Heart right ventricle (tissue), 16 donors: ENCODE results near the gene CAPN5. TPM values are rescaled to one million over a fixed set of nuclear protein-coding genes. Genes with fewer than 3 reads are reported as not detected.

Source experiments
- ATAC-seq, 8 donors: fragments of 200-7000 bp; cut with Tn5 transposase; one replicate each; pipeline ENCODE4 v1.9.1; 2020; ENCODE audit warnings: mild to moderate bottlenecking in 8 of 8, moderate library complexity in 8 of 8, moderate number of reproducible peaks in 1 of 8
- DNase-seq, 2 donors: peaks; one replicate each; pipeline ENCODE4 v3.0.0-alpha.2; 2020
- H3K27ac ChIP-seq, 10 donors: fragments of 200-600 bp; sonication (generic) in 2 of 10; one replicate each; pipeline versions ENCODE4 v1.5.0 to v1.8.0; 2020 to 2022; ENCODE audit warnings: mild to moderate bottlenecking in 3 of 10
- H3K27me3 ChIP-seq, 7 donors: fragments of 200-600 bp; one replicate each; pipeline ENCODE4 v1.8.0; 2021 to 2022; ENCODE audit warnings: mild to moderate bottlenecking in 2 of 7
- H3K36me3 ChIP-seq, 9 donors: fragments of 200-600 bp; sonication (generic) in 1 of 9; one replicate each; pipeline versions ENCODE4 v1.5.0 to v1.8.0; 2020 to 2022; ENCODE audit warnings: mild to moderate bottlenecking in 2 of 9
- H3K4me1 ChIP-seq, 9 donors: fragments of 200-600 bp; sonication (generic) in 1 of 9; one replicate each; pipeline versions ENCODE4 v1.5.0 to v1.8.0; 2020 to 2022; ENCODE audit warnings: mild to moderate bottlenecking in 4 of 9
- H3K4me3 ChIP-seq, 10 donors: fragments of 200-600 bp; sonication (generic) in 2 of 10; one replicate each; pipeline versions ENCODE4 v1.5.0 to v1.8.0; 2020 to 2022; ENCODE audit warnings: mild to moderate bottlenecking in 7 of 10, moderate library complexity in 2 of 10
- H3K9me3 ChIP-seq, 11 donors: fragments of 200-600 bp in 10 of 11; sonication (generic) in 2 of 11; one replicate each; pipeline versions ENCODE4 v1.5.0 to v1.8.0; 2013 to 2022; ENCODE audit warnings: mild to moderate bottlenecking in 2 of 11, control low read depth in 1 of 11, moderate library complexity in 1 of 11
- WGBS, 2 donors: extraction: QIAGEN DNeasy Blood & Tissue Kit; methylation state at CpG; one replicate each; pipeline ENCODE4 v1.1.7; 2013; ENCODE audit warnings: inconsistent platforms in 1 of 2; 5-methylcytosine and 5-hydroxymethylcytosine counted together
- intact Hi-C, 10 donors: fragments of 100-400 bp; cut with DNase I; formaldehyde crosslinking; loops; one replicate each; pipeline versions ENCODE4 v1.11.1 to v1.14.2; 2022
- polyA plus RNA-seq, 2 donors: library from polyadenylated mRNA; stranded (reverse); fragments of 200-250 nt; gene quantifications; one replicate each; pipeline ENCODE4 v1.2.3, GENCODE V29; 2013
- total RNA-seq, 10 donors: library from RNA; stranded (reverse); fragmentation: NEBNext Ultra II Directional in 3 of 10; extraction: Animal tissue kit (Norgen Biotek cat#: 25700) in 3 of 10; gene quantifications; one replicate each; pipeline versions ENCODE4 v1.2.1 to v1.2.4, GENCODE V29; 2021 to 2023
- TF ChIP-seq, protein P1 (sequence below), 9 donors: fragments of 200-600 bp; sonication (generic) in 2 of 9; IDR thresholded peaks; one replicate each; pipeline versions ENCODE4 v1.5.0 to v1.8.0; 2021 to 2022; ENCODE audit warnings: antibody characterized with exemption in 9 of 9, mild to moderate bottlenecking in 5 of 9, moderate library complexity in 1 of 9
- donor health status: Arrhythmogenic right ventricular cardiomyopathy.
- donor health status: ischemic (EF 13 %, LVEDD 7.1; RV severe dilation, severe dysfunction).
- donor health status: healthy with polysubstance abuse.
- donor health status: DM: no; HTN: yes; CAD: no.
- donor health status: DM: no; HTN: no; CAD: no.
- donor health status: ischemic (EF 25% LVEDD 6.9; RV normal size, moderate dysfunction).
- donor health status: ischemic (EF 25% LVEDD 5.7; RV mildly dilated, moderate dysfunction).
- donor health status: healthy.
- donor health status: DM: yes; HTN: yes; CAD: no.
- donor health status: Ischemic cardiomyopathy.
- donor health status: ischemic (EF 35%, LVEDD 5.7; RV mildly dilated, moderate dysfunction).
- donor health status: nonischemic (EF 11% LVEDD 7.7; RV severe dilation, severe dysfunction).
- donor health status: DM: yes; HTN: yes; CAD: no.
- donor health status: PGD.
- donor health status: ischemic (EF 29% LVEDD 5.4; RV normal size, mild dysfunction).
- donor health status: nonischemic (EF 23%, LVEDD 6.1; RV moderate dilation, normal function).

The CAPN5 gene
- total and polyA plus RNA-seq, 12 donors = 1.8 to 3.6 (median 2.6) TPM

DNA sequence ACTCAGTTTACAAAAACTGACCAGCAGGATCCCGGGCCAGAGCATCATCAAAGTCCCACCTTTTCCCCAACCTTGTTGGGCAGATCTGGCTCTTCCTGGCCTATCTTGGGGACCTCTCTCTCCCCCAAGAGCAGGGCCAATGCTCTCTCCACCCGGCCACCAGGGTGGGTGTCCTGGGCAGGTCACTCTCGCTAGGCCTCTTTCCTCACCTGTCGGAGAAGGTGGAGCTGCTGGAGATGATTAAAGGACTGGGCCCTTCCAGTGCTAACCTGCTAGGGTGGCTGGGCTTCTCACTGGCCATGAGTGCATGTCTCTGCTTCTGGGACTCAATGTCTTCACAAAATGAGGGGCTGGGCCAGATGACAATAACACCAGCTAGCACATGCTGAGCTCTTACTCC is 2.9 kb upstream of the CAPN5 start:
- TF ChIP-seq, protein P1, sequence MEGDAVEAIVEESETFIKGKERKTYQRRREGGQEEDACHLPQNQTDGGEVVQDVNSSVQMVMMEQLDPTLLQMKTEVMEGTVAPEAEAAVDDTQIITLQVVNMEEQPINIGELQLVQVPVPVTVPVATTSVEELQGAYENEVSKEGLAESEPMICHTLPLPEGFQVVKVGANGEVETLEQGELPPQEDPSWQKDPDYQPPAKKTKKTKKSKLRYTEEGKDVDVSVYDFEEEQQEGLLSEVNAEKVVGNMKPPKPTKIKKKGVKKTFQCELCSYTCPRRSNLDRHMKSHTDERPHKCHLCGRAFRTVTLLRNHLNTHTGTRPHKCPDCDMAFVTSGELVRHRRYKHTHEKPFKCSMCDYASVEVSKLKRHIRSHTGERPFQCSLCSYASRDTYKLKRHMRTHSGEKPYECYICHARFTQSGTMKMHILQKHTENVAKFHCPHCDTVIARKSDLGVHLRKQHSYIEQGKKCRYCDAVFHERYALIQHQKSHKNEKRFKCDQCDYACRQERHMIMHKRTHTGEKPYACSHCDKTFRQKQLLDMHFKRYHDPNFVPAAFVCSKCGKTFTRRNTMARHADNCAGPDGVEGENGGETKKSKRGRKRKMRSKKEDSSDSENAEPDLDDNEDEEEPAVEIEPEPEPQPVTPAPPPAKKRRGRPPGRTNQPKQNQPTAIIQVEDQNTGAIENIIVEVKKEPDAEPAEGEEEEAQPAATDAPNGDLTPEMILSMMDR (IDR thresholded peaks at IDR 0.05) = no peak
- no peaks in the 10 kb centered on the region for H3K36me3 ChIP-seq
- H3K4me1 ChIP-seq = peaks cover 0 to 16% (median 10%) of the 10 kb centered on the region in 9 donors
- WGBS, 2 donors = 95 to 96% methylated on average over 4 of the region's 4 CpGs
- intact Hi-C loops = no loop called here
- H3K27me3 ChIP-seq = no peaks in the 10 kb centered on the region
- ATAC-seq (no peak), DNase-seq (no peak)
- H3K4me3 ChIP-seq = no peak overlapping the region
- H3K27ac ChIP-seq = no peak overlapping the region
- peaks cover 0 to 9% (median 0%) of the 10 kb centered on the region in 11 donors for H3K9me3 ChIP-seq

DNA sequence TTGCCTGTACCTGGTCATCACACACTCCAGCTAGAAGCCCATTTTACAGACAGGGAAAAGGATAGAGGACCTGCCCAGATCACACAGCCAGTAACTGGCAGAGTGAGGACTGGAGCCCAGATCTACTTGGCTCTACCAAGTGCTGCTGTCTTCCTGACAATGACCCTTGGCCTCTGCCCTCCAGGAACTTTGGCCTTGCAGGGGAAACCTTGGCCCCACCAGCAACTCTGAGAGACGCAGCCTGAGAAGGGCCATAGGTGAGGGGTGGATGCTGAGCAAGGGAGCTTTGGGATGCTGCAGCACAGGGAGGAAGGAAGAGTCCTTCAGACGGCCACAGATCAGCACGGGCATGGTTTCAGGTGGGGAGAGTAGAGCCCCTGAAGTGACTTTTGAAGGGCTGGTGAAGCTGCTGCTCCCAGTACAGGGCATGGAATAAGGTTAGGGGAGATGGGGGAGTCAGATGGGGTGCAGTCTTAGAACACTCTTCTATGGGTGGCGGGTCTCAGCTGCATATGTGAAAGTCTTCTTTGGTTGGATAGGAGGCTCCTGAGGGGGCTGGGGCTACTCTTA is 2.0 kb upstream of the CAPN5 start:
- TF ChIP-seq, protein P1 (IDR thresholded peaks at IDR 0.05) = no peak
- 93 to 96% methylated on average over 4 of the region's 4 CpGs for WGBS, 2 donors

DNA sequence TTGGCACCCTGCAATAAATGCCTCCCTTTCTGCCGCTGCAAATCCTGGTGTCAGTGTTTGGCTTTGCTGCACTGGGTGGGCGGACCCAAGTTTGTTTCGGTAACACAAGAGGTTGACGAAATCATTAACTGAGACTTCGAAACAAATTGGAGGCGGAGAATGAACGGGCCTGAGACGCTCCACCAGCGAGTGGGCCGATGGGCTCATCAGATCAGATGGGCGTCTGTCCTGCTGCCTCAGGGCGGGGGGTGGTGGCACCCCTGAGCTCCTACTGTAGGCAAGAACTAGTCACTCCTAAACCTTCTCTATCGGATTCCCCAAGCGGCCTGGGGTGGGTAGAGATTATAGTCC is 918 bp upstream of the CAPN5 start:
- Histone ChIP-seq H3K4me3 (peak overlapping the region; percentile 44 to 90 (median 68)), H3K4me1 (peaks cover 0 to 20% (median 10%) of the 10 kb centered on the region in 9 donors), H3K9me3 (peaks cover 0 to 9% (median 0%) of the 10 kb centered on the region in 11 donors), H3K36me3 (no peaks in the 10 kb centered on the region), H3K27ac (peak overlapping the region; percentile 24 to 93 (median 88)), H3K27me3 (no peaks in the 10 kb centered on the region)
- TF ChIP-seq, protein P1 (IDR thresholded peaks at IDR 0.05) = no peak
- ATAC-seq (peak; percentile 2 to 36 (median 20)), DNase-seq (peak in 1 of 2 donors; percentile 41)
- 26 to 35% methylated on average over 14 of the region's 14 CpGs for WGBS, 2 donors
- intact Hi-C loops = loop anchor here in 1 of 10 donors (1.0 kb wide), 1 partner anchor 25 kb away; no protein-coding TSS in a partner anchor

More for the DNA sequence above, 2.0 kb upstream of the CAPN5 start:
- Histone ChIP-seq H3K27me3 (no peaks in the 10 kb centered on the region), H3K4me3 (no peak overlapping the region), H3K4me1 (peaks cover 0 to 16% (median 10%) of the 10 kb centered on the region in 9 donors), H3K9me3 (peaks cover 0 to 9% (median 0%) of the 10 kb centered on the region in 11 donors), H3K27ac (no peak overlapping the region), H3K36me3 (no peaks in the 10 kb centered on the region)
- DNase-seq (no peak), ATAC-seq (no peak)
- intact Hi-C loops = no loop called here

DNA sequence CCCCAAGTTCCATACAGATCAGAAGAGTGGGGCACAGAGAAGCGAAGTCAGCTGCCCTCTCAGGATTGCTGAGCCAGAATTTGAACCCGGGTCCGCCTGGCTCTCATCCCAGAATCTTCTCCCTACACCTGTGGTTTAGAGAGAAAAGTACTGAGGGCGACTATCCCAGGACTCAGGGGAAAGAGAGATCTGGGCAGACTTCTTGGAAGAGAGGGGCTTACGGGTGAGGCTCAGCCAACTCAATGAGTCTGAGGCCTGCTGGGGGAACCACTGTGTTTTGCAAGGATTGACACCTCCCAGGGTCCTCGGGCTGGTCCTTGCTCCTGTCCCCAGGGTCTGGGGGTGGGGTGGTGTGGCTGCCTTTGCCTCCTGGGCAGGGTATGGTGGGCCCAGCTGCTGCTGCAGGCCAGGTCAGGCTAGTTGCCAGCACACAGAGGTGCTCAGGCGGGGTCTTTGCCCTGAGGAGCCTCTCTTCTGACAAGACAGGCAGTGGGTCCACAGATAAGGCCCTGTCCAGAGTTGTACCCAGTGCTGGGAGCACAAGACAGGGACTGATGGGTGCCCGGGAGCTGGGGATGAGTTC is 1.2 kb downstream of the CAPN5 start:
- Histone ChIP-seq H3K4me1 (peaks cover 3 to 33% (median 23%) of the 10 kb centered on the region in 9 donors), H3K9me3 (no peaks in the 10 kb centered on the region), H3K27ac (peak overlapping the region in 1 of 10 donors; percentile 10), H3K36me3 (no peaks in the 10 kb centered on the region), H3K4me3 (peak overlapping the region in 5 of 10 donors; percentile 66 to 90 (median 69)), H3K27me3 (no peaks in the 10 kb centered on the region)
- 85 to 88% methylated on average over 8 of the region's 8 CpGs for WGBS, 2 donors
- no peak for DNase-seq
- TF ChIP-seq, protein P1 (IDR thresholded peaks at IDR 0.05) = no peak
- ATAC-seq = no peak
- intact Hi-C loops = no loop called here
